KG1 (cell line): ENCODE measurements around the gene SCO2.
"Not testable (repeated sequence)": the region's sequence is repeated elsewhere in the genome, so short reads cannot be mapped to it uniquely, and the experiment has no call there.

Experiments used
- DNase-seq: peaks from one replicate; lab custom pipeline; 2025; lab: John Stamatoyannopoulos, UW

The SCO2 gene

DNA sequence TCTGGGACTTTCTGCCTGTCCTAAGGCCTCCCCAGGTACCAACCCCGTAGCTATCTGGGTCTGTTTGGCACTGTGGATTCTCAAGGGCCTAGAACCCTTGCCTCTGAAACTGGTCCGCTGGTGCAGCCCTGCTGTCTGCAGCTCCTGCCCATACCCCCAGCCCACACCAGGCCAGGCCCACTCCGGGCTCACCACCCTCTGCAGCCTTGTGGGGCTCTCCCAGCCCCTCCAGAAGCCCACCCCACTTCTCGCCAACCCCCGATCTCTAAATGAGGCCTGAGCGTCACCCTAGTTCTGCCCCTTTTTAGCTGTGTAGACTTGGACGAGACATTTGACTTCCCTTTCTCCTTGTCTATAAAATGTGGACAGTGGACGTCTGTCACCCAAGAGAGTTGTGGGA is 25.0 kb upstream of the SCO2 start:
- no peak for DNase-seq

DNA sequence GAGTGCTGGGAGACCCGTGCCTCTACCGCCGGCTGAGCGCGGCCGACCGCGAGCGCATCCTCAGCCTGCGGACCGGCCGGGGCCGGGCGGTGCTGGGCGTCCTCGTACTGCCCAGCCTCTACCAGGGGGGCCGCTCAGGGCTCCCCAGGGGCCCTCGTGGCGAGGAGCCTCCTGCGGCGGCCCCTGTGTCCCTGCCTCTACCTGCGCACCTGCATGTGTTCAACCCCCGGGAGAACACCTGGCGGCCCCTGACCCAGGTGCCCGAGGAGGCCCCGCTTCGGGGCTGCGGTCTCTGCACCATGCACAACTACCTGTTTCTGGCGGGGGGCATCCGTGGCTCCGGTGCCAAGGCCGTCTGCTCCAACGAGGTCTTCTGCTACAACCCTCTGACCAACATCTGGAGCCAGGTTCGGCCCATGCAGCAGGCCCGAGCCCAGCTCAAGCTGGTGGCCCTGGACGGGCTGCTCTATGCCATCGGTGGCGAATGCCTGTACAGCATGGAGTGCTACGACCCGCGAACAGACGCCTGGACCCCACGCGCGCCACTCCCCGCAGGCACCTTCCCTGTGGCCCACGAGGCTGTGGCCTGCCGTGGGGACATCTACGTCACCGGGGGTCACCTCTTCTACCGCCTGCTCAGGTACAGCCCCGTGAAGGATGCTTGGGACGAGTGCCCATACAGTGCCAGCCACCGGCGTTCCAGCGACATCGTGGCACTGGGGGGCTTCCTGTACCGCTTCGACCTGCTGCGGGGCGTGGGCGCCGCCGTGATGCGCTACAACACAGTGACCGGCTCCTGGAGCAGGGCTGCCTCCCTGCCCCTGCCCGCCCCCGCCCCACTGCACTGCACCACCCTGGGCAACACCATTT is 23.8 kb upstream of the SCO2 start:
- no peak for DNase-seq

DNA sequence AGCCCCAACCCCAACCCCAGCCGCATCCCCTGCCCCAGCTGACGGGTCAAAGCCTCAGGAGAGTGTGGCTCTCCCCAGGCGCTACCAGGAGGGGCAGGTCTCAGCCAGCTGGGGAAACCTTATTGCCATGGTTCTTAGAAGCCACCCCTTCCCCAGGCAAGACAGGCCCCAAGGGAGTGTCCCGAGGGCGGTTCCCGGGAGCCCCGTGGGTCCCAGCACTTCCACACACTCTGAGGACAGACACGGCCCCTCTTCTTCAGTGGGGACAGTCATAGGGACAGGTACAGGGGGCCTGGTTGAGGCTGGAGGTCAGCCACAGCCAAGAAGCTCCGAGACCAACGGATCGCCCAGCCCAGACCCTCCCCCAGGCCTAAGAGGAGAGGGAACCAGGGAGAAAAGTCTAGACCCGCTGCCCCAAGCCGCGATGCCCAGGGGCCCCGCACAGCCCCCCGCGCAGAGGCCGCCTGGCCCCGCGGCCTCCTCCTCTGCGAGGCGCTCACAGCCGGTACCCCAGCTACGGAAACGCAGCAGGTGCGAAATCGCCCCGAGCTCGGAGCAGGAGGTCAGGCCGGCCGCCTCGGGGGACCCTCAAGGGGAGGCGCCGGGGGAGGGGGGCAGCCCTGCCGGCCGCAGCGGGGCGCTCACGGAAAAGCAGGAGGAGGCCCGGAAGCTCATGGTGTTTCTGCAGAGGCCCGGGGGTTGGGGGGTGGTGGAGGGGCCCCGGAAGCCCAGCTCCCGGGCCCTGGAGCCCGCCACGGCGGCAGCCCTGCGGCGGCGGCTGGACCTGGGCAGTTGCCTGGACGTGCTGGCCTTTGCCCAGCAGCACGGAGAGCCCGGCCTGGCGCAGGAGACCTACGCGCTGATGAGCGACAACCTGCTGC is 22.9 kb upstream of the SCO2 start:
- no peak for DNase-seq

DNA sequence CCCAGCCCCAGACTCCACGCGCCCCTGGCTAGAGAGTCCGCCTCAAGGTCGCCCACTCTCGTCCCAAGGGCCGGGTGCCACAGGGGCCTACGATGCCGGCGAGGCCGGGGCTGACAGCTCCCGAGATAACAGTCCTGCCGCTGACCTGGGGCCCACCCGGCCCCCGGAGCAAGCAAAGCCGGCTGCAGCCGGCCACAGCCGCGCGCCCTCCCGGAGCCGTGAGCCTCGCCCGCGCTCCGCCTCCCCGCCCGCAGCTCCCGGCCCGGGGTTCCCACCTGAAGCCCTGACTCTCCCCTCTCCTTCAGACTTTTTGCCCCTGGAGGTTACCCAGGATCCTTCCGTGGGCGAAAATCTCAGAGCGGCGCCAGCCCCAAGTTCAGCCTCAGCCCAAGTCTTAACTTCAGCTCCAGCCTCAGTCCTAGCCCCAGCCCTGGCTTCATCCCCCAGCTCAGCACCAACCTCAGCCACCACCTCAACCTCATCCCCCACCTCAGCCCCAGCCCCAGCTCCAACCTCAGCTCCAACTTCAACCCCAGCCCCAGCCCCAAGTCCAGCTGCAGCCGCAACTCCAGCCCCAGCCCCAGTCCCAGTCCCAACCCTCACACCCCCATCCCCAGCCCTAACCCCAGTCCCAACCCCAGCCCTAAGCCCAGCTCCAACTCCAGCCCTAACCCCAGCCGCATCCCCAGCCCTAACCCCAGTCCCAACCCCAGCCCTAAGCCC is 22.0 kb upstream of the SCO2 start:
- DNase-seq: no peak

DNA sequence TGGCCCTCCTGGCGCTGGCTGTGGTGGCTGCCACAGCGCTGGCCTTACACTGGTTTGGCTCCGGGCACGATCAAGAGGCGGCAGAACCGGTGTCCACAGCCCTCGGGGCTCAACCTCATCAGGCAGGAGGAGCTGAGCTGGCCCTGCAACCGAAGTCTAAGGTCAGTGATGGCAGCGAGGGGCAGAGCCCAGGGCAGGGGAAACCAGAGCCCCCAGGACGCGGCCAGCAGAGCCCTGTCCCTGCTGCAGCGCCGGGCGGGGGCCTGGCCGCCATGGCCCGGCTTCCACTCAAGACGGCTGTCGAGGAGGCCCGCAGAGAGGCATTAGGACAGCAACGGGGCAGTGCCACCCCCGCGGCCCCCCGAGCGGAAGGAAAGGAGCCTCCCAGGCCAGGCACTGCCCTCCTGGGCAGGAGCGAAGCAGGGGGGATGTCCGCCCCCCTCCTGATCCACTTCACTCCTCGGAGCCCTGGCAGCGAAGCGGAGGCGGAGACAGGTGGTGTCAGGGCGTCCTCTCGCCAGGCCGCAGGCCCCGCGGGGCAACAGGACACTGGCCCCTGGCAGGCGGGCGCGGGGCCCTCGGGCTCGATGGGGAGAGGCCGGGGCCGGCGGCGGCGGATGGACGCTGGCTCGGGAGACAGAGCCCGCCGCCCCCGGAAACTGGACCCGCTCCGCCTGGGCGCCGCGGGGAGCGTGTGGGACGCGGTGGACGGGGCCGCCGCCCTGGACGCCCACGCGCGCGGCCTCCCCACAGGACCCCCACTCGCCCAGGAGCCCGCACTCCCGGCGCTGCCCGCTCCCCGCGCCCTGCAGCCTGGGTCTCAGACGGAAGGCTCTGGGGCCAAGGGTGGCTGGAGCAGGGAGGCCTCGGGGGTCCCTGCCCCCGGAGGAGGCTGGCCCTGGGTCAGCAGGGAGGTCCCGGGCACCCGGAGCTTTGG is 21.2 kb upstream of the SCO2 start:
- no peak for DNase-seq

DNA sequence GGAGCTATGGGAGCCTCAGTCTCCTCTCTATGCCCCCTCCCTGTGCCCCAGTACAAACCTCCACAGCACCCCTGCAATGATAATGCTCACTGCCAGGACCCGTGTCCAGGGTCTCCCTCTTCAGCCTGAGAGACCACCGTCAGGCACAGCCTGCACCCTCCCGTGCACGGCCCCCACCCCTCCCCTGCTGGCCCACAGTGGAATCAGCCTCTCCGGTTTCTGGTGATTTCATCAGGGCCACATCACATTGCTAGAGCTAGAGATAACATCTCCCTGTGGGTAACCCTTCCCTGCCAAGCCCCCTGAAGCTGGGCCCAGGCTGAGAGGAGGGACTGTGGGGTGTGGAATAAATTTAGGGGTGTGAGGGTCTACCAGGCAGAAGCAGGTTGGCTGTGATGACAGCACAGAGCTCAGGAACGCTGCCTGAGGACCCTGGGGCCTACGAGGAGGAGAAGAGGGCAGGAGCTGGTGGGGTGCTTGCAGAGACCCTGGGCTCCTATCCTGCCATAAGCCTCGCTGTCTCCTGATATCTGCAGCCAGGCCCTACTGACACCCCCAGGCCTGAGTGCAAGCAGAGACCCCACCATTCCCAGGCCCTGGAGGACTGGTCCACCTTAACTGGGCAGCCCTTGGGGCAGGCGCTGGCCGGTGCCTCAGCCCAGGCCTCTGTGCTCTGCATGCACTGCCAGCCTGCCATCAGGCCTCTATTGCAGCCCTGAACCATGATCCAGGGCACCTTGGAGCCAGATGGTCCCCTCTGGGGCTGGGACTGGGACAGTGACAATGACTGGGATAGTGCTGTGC is 20.3 kb upstream of the SCO2 start, which contains the start of gene KLHDC7B:
TSS of gene KLHDC7B (plus strand) at position 378 of the 804 bp plus-strand sequence. CDS start at position 723, 345 bp downstream.
- DNase-seq: no peak

DNA sequence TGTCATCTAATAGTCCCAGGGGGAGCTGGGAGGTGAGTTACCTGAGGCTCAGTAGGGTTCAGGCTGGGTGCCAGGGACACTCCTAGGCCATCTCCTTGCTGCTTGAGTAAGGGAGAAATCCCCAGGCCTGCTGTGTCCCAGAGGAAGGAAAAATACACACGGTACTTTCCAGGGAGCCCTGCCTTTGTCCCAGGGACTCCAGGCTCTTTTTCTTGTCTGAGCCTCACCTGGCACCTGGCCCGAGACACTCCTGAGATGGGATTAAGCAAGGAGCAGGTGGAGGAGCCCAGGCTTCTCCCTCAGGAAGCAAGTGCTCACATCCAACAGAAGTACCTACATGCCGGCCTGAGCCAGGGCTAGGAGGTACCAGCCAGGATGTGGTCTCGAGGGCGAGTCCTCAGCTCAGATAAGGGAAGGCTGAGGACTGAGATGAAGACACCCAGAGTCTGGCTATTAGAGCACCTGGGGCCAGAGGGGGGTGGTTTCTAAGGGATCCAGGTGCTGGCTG is 19.4 kb upstream of the SCO2 start:
- DNase-seq: no peak

DNA sequence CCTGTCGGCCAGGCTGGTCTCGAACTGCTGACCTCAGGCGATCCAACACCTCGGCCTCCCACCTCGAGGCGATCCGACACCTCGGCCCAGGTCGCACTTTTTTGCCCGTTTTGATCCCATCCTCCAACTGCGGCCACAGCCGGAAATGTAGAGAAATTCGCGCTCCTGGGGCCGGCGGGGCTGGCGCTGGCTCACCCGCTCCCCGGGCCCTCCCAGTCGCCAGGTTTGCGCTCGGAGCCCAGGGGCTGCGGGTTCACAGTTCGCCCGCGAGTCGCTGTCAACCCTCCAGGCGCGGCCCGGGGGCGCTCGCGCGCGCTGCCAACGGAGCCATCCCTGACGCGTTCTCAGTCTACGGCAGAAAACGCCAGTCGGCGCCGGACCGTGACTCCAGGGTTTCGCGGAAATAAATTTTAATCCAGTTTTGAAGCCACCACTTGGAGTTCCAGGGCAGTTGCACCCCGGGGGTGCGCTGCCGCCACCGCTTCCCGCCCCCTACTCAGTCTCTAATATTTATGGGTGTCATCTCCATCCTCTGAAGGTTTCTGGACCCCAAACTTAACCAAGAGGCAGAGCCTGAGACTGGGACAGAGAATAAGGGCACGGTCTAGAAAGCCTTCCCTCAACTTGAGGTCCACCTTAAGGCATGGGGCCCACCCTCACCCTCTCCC is 18.8 kb upstream of the SCO2 start:
- DNase-seq: no peak

DNA sequence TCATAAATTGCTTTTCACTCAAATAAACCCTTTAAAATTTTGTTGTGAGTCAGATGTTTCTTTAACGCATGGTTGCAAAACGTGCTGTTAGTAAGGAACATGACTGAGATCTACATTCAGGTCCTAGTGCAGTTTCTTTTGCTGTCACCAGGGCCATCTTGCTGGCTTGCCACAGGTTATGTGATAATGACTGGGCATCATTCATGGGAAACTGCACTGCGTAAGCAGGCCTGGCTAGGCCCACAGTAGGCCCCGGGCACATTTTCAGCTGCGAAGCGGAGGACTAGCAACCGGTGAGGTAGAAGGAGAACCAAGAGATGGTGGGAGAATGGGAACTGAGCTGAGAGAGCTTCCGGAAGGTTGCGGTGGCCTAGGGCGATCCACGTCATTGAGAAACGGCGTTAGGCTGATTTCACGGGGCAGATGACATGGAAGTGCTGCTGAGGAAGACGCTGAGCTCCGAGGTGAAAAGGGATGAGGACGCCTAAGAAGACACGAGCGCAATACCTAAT is 17.1 kb upstream of the SCO2 start:
- DNase-seq: no peak

DNA sequence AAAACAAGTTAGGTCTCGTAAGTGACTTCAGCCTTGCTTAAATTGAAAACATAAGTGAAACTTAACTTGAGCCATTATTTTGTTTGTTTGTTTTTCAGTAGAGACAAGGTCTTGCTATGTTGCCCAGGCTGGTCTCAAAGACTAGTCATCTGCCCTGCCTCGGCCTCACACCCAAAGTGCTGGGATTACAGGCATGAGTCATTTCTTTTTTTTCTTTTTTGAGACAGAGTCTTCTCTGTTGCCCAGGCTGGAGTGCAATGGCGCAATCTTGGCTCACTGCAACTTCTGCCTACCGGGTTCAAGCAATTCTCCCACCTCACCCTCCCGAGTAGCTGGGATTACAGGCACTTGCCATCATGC is 16.2 kb upstream of the SCO2 start:
- DNase-seq: not testable (repeated sequence)

DNA sequence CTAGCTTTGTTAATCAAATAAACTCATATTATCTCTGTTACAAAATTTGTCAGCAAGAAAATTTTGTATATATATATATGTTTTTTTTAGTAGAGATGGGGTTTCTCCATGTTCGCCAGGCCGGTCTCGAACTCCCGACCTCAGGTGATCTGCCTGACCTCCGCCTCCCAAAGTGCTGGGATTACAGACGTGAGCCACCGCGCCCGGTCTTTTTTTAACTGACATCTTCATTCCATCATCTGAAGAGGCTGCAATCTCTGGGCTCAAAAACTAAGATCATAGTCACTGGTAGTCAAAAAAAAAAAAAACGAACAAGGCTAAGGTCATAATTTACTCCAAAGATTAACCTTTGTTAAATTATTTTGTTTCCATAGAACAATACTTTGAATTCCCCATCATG is 15.0 kb upstream of the SCO2 start:
- no peak for DNase-seq

DNA sequence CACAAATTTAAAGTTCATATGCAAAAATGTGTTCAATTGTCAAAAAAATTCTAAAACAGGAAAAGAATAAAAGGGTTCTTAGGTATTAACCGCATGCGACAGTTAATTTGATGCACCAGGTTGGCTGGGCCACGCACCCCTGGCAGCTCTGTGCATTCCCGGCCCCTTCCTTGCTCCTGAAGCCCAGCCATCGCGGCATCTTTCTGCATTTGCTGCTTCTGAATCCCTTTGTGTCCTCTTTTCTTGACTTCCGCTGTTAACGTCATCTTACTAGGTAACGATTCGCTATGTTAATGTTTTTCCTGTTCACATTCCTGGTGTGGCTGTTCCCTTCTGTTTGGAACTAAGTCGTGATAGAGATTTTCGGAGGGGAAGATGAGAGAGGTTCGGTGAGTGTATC is 12.4 kb upstream of the SCO2 start:
- DNase-seq: no peak

DNA sequence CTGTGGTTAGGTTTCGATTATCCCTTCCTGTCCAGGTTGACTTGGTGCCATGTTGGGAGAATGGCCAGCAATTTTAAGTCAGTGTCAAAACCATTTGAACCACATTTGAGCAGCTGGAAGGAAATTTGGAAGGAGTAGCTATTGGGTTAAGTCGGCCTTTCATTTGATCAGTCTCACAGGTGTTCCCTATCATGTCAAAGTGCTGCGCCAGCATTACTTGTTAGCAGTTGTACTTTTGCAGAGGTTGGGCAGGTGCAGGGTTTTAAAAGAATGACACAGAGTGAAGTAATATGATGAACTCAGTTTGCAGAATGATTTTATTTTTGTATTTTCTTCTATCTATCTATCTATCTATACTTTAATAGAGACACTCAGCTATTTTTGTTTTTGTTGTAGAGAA is 10.8 kb upstream of the SCO2 start:
- no peak for DNase-seq

DNA sequence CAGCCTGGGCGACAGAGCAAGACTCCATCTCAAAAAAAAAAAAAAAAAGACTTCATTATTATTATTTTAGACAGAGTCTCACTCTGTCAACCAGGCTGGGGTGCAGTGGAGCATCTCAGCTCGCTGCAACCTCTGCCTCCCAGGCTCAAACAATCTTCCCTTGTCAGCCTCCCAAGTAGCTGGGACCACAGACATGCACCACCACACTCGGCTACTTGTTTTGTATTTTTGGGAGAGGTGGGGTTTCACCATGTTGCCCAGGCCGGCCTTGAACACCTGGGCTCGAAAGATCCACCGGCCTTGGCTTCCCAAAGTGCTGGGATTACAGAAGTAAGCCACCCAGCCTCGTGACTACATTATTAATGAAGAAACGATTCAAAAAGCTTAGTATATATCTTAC is 9.7 kb upstream of the SCO2 start:
- DNase-seq: no peak

DNA sequence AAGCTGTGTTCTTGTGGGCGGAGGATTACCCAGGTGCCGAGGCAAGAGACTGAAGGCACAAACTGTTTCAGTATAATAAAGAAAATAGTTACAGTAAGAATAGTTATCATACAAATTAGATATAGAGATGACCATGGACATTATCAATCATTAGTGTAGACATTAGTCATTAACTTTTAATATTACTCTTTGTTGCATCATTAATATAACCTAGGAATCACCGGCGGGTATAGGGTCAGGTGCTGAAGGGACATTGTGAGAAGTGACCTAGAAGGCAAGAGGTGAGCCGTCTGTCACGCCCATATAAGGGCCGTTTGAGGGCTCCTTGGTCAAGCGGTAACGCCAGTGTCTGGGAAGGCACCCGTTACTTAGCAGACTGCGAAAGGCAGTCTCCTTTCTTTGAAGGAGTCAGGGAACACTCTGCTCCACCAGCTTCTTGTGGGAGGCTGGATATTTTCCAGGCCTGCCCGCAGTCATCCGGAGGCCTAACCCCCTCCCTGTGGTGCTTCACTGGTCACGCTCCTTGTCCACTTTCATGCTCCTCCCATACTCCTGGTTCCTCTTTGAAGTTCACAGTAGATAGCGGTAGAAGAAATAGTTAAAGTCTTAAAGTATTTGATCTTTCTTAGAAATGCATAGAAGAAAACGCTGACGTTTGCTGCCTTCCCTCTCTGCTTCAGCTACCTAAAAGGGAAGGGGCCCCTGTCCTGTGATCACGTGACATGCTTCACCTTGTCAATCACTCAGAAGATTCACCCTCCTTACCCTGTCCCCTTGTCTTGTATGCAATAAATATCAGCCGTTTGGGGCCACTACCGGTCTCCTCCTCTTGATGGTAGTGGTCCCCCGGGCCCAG is 8.7 kb upstream of the SCO2 start:
- not testable (repeated sequence) for DNase-seq

DNA sequence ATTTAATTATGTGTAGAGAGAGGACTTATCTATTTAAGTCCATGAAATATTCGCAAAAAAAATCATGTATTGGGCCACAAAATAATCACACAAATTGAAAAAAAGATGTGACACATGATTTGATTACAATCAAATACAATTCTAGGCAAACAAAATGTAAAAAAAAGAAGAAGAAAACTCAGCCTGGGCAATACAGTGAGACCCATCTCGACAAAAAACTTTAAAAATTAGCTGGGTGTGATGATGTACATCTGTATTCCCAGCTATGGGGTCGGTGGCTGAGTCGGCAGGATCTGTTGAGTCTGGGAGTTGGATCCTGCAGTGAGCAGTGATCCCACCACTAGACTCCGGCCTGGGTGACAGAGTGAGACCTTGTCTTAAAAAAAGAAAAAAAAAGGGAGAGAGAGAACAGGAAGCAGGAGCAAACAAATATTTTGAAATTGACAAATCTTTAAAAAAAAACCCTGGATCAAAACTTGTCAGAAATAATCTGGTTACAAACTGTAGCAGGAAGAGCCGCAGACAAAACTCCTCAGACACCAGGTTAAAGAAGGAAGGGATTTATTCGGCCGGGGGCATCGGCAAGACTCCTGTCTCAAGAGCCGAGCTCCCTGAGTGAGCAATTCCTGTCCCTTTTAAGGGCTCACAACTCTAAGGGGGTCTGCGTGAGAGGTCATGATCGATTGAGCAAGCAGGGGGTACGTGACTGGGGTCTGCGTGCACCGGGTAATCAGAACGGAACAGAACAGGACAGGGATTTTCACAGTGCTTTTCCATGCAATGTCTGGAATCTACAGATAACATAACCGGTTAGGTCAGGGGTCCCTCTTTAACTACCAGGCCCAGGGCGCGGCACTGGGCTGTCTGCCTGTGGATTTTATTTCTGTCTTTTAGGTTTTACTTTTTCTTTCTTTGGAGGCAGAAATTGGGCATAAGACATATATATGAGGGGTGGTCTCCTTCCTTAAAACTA is 7.7 kb upstream of the SCO2 start:
- DNase-seq: no peak

DNA sequence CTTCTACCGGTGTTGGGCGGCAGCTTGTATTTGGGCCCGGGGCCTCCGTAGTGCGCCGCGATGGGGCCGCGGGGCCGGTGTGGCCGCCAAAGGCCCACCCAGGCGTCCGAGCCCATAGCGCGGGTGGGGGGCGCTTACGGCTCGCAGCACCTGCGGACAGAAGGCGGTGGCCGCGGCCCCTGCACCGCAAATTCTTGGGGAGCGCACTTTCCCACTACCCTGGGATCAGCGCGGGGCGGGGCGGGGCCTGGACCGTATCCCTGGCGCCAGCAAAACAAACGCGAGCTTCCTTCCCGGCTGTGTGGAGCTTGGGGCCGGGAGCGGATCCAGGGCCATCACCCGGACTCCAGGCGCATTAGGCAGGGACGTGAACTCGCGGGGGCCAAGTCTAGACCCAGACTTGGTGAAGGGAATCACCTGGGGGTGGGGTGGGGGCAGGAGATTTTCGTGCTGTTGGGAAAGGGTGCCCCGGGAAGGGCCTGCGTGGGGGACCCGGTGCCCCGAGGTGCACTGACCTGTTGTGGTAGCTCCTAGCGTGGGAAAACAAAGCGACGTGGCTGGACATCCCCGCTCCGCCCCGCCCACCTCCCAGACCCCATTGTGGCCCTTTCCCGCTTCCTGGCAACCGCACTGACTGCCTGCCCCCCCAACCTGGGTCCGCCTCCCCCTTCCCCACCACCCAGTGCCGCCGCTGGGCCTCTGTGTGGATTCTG is 6.7 kb upstream of the SCO2 start:
- no peak for DNase-seq
